ENCODE results near the gene HM13. TPM values are rescaled to one million over a fixed set of nuclear protein-coding genes. Genes with fewer than 3 reads are reported as not detected.

Gene HM13
- total and polyA plus RNA-seq, 2 of the 13 experiments (the other 11 are each of a cell fraction or from before 2014, with no cell fraction given): 118 to 243 TPM

GRCh38 chr20:31587545-31588389 is 73.5 kb downstream of the HM13 start (continued):
- TF ChIP-seq KIAA2018 (CRISPR knock-in tag; IDR thresholded peaks at IDR 0.05; ENCODE audit: borderline replicate concordance): no peak
- TF ChIP-seq ZNF761 (CRISPR knock-in tag; conservative IDR thresholded peaks at IDR 0.05): 0 out of 2 replicates have a peak, but pooled peaks have one; percentile 8
- no peak; the same call in 1 of the 2 replicates for TF ChIP-seq CBFB (CRISPR knock-in tag; IDR thresholded peaks at IDR 0.05)
- peak; percentile 72 for TF ChIP-seq RBFOX2 (IDR thresholded peaks at IDR 0.05; ENCODE audit: low read depth, low read length)
- TF ChIP-seq NFKB2 (CRISPR knock-in tag; IDR thresholded peaks at IDR 0.05; ENCODE audit: borderline replicate concordance): peak; percentile 54; the same call in 1 of the 2 replicates
- TF ChIP-seq ZBTB49 (CRISPR knock-in tag; IDR thresholded peaks at IDR 0.05; ENCODE audit: borderline replicate concordance): no peak
- TF ChIP-seq SETDB1 (CRISPR knock-in tag; IDR thresholded peaks at IDR 0.05; ENCODE audit: borderline replicate concordance): no peak
- TF ChIP-seq FIP1L1 (IDR thresholded peaks at IDR 0.05; ENCODE audit: borderline replicate concordance, insufficient read depth, low read depth, low read length): no peak
- no peak for TF ChIP-seq EHMT2 (IDR thresholded peaks at IDR 0.05; ENCODE audit: borderline replicate concordance, low read depth, low read length)
- TF ChIP-seq E2F2 (CRISPR knock-in tag; IDR thresholded peaks at IDR 0.05; ENCODE audit: borderline replicate concordance): no peak
- no peak; the same call in 1 of the 2 replicates for TF ChIP-seq ZNF547 (CRISPR knock-in tag; IDR thresholded peaks at IDR 0.05)
- peak; percentile 8; the same call in 1 of the 2 replicates for TF ChIP-seq ZSCAN31 (CRISPR knock-in tag; IDR thresholded peaks at IDR 0.05; ENCODE audit: low read depth)
- TF ChIP-seq FOSL1 (CRISPR knock-in tag; IDR thresholded peaks at IDR 0.05; ENCODE audit: borderline replicate concordance): no peak
- TF ChIP-seq ZFP62 (CRISPR knock-in tag; IDR thresholded peaks at IDR 0.05): no peak

All from HepG2 (cell line).